OCI-LY1 (cell line): ENCODE data around the gene DPP4.

Source experiments
- H2AFZ ChIP-seq: fragments of 200-600 bp; sonication (generic), shearing (Covaris generic); 2 replicates; pipeline ENCODE4 v1.6.0; 2014; ENCODE audit warnings: antibody characterized with exemption, mild to moderate bottlenecking, low read length
- H3F3A ChIP-seq: fragments of 200-600 bp; sonication (generic), shearing (Covaris generic); 2 replicates; pipeline ENCODE4 v1.6.0; 2014; ENCODE audit warnings: mild to moderate bottlenecking, antibody characterized with exemption, low read length, moderate library complexity; ENCODE audit not compliant: insufficient read depth
- H3K27ac ChIP-seq: fragments of 200-600 bp; sonication (generic); 2 replicates; pipeline ENCODE4 v1.5.1; 2014; ENCODE audit warnings: low read length, mixed run types, mild to moderate bottlenecking, low read depth; ENCODE audit not compliant: poor library complexity, severe bottlenecking
- H3K27me3 ChIP-seq: fragments of 200-600 bp; sonication (generic); 2 replicates; pipeline ENCODE4 v1.6.0; 2014; ENCODE audit warnings: antibody characterized with exemption, mild to moderate bottlenecking, low read length, moderate library complexity; ENCODE audit not compliant: insufficient read depth
- H3K36me3 ChIP-seq: fragments of 200-600 bp; sonication (generic); 2 replicates; pipeline ENCODE4 v1.6.1; 2014; ENCODE audit warnings: mild to moderate bottlenecking, antibody characterized with exemption, low read length, moderate library complexity, mixed read lengths; ENCODE audit not compliant: insufficient read depth
- H3K4me1 ChIP-seq: fragments of 200-600 bp; sonication (generic); 2 replicates; pipeline ENCODE4 v1.5.1; 2014; ENCODE audit warnings: mild to moderate bottlenecking, low read length, moderate library complexity; ENCODE audit not compliant: insufficient read depth, severe bottlenecking
- H3K4me2 ChIP-seq: fragments of 200-600 bp; sonication (generic), shearing (Covaris generic); 2 replicates; pipeline ENCODE4 v1.6.1; 2014; ENCODE audit warnings: low read length
- H3K4me3 ChIP-seq: fragments of 200-600 bp; sonication (generic); 2 replicates; pipeline ENCODE4 v1.5.1; 2014; ENCODE audit warnings: low read length, low read depth, mild to moderate bottlenecking, mixed read lengths; ENCODE audit not compliant: poor library complexity, severe bottlenecking
- H3K79me2 ChIP-seq: fragments of 200-600 bp; shearing (Covaris generic); 2 replicates; pipeline ENCODE4 v1.6.1; 2016; ENCODE audit warnings: mixed run types, low read length, mixed read lengths; ENCODE audit not compliant: insufficient read depth
- H3K9ac ChIP-seq: fragments of 200-600 bp; sonication (generic), shearing (Covaris generic); 2 replicates; pipeline ENCODE4 v1.6.1; 2014; ENCODE audit warnings: mild to moderate bottlenecking, low read length, mixed read lengths
- H3K9me2 ChIP-seq: fragments of 200-600 bp; sonication (generic), shearing (Covaris generic); 2 replicates; pipeline ENCODE4 v1.6.1; 2014; ENCODE audit warnings: low read depth, mild to moderate bottlenecking, low read length, mixed read lengths
- H3K9me3 ChIP-seq: fragments of 200-600 bp; shearing (Covaris generic); 2 replicates; pipeline ENCODE4 v1.6.1; 2014; ENCODE audit warnings: low read length, mixed read lengths
- H4K20me1 ChIP-seq: fragments of 200-600 bp; sonication (generic), shearing (Covaris generic); 2 replicates; pipeline ENCODE4 v1.6.0; 2016; ENCODE audit warnings: mild to moderate bottlenecking, low read length; ENCODE audit not compliant: insufficient read depth
- CTCF ChIP-seq: fragments of 200-600 bp; sonication (generic), shearing (Covaris generic); IDR thresholded peaks from 2 replicates; pipeline ENCODE4 v1.5.1; 2017; ENCODE audit warnings: mild to moderate bottlenecking, antibody characterized with exemption, low read length, moderate library complexity, mixed read lengths
- EZH2 ChIP-seq: fragments of 200-600 bp; sonication (generic), shearing (Covaris generic); IDR thresholded peaks from 2 replicates; pipeline ENCODE4 v1.8.0; 2017; ENCODE audit warnings: borderline replicate concordance, mixed run types, mild to moderate bottlenecking, antibody characterized with exemption, low read length, moderate library complexity, mixed read lengths

The DPP4 gene

GRCh38 chr2:162007447-162008040 is 66.5 kb downstream of the DPP4 start:
- Histone ChIP-seq H3K4me2 (no peak overlapping the region), H3K9ac (no peak overlapping the region), H3K9me3 (no peaks in the 10 kb centered on the region), H3K27ac (no peak overlapping the region), H3F3A (no peaks in the 10 kb centered on the region), H4K20me1 (no peaks in the 10 kb centered on the region), H3K4me3 (no peak overlapping the region), H3K4me1 (no peaks in the 10 kb centered on the region), H2AFZ (no peak overlapping the region), H3K27me3 (no peaks in the 10 kb centered on the region; the same call in 1 of the 2 replicates), H3K79me2 (no peaks in the 10 kb centered on the region), H3K9me2 (no peaks in the 10 kb centered on the region), H3K36me3 (no peaks in the 10 kb centered on the region)
- TF ChIP-seq CTCF: peak; percentile 64
- no peak for TF ChIP-seq EZH2

GRCh38 chr2:162006337-162006736 is 67.7 kb downstream of the DPP4 start:
- H4K20me1 ChIP-seq: no peaks in the 10 kb centered on the region
- H3K4me2 ChIP-seq: no peak overlapping the region
- no peaks in the 10 kb centered on the region for H3K36me3 ChIP-seq
- H3K9me2 ChIP-seq: no peaks in the 10 kb centered on the region
- no peaks in the 10 kb centered on the region for H3K79me2 ChIP-seq
- H3K4me3 ChIP-seq: no peak overlapping the region
- H2AFZ ChIP-seq: no peak overlapping the region
- no peak overlapping the region for H3K27ac ChIP-seq
- H3K9me3 ChIP-seq: no peaks in the 10 kb centered on the region
- H3F3A ChIP-seq: no peaks in the 10 kb centered on the region
- no peak for TF ChIP-seq CTCF
- no peak for TF ChIP-seq EZH2
- no peaks in the 10 kb centered on the region; the same call in 1 of the 2 replicates for H3K27me3 ChIP-seq
- no peak overlapping the region for H3K9ac ChIP-seq
- no peaks in the 10 kb centered on the region for H3K4me1 ChIP-seq

GRCh38 chr2:162004031-162004430 is 70.0 kb downstream of the DPP4 start:
- TF ChIP-seq CTCF (no peak), EZH2 (no peak)

More at GRCh38 chr2:162004031-162004430, 70.0 kb downstream of the DPP4 start:
- no peaks in the 10 kb centered on the region for H3K9me3 ChIP-seq
- no peaks in the 10 kb centered on the region for H3K36me3 ChIP-seq
- no peaks in the 10 kb centered on the region for H3K4me1 ChIP-seq
- H3K9ac ChIP-seq: no peak overlapping the region
- no peak overlapping the region for H2AFZ ChIP-seq
- H3K4me2 ChIP-seq: no peak overlapping the region
- no peak overlapping the region for H3K4me3 ChIP-seq
- H3K27ac ChIP-seq: no peak overlapping the region
- H3K9me2 ChIP-seq: no peaks in the 10 kb centered on the region
- no peaks in the 10 kb centered on the region for H4K20me1 ChIP-seq
- H3K27me3 ChIP-seq: no peaks in the 10 kb centered on the region
- no peaks in the 10 kb centered on the region for H3F3A ChIP-seq
- no peaks in the 10 kb centered on the region for H3K79me2 ChIP-seq
